WTC11 (cell line): ENCODE measurements around the gene OVOL1.

Experiments used
- NR3C1 ChIP-seq: sonication (generic); formaldehyde crosslinking; conservative IDR thresholded peaks from 2 replicates; pipeline ENCODE4 v1.8.1; 2023; ENCODE audit warnings: low read depth, mild to moderate bottlenecking, missing genetic modification reagents
- TF ChIP-seq, protein P1 (sequence below): sonication (generic); formaldehyde crosslinking; IDR thresholded peaks from 2 replicates; pipeline ENCODE4 v1.8.1; 2023; ENCODE audit warnings: mild to moderate bottlenecking, missing genetic modification reagents, moderate library complexity
- TF ChIP-seq, protein P2 (sequence below): fragments of 200-600 bp; IDR thresholded peaks from 2 replicates; pipeline ENCODE4 v1.8.0; 2022; ENCODE audit warnings: antibody characterized with exemption

DNA sequence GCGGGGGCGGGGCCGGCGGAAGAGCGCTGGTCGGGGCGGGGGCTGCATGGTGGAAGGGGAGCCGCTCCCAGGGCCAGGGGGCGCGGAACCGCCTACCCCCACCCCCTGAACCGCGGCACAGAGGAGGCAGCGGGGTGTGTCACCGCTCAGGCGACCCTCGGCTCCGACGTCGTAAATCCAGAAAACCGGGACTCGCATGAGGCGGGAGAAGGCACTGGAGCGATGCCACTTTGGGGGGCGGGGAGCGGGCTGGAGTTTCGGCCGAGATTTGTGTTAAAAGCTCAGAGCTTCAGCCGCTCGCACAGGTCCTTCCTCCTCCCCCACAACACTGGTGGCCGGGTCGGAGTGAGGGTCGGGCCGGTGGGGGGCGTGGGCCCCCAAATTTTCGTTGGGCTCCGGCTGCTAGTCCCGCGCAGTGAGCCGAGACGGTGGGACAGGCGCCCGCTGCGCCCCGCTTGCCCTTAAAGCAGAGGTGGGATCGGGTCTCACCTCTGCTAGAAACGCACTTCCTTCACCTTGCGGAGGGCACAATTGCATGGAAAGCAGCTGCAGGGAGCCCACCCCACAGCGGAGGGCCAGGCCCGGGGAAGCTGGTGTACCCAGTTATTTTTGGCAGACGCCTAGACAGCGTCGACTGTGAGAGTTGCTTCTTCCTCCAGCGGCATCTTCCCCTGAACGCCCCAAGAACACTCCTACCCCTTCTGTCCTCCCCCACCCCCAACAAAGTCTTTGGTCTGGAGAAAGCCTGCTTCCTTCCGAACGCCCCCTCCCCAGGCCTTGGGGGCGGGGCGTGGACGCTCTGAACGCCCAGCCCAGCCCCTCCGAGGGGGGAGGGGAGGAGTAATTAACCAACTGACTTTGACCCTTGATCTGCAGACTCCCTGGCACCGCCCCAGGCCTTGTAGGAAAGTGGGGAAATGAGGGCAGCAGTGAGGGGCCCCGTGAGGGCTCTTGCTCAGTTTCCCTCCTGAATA lies 1.1 kb downstream of the OVOL1 start:
- TF ChIP-seq NR3C1 (CRISPR knock-in tag): no peak
- TF ChIP-seq, protein P1, sequence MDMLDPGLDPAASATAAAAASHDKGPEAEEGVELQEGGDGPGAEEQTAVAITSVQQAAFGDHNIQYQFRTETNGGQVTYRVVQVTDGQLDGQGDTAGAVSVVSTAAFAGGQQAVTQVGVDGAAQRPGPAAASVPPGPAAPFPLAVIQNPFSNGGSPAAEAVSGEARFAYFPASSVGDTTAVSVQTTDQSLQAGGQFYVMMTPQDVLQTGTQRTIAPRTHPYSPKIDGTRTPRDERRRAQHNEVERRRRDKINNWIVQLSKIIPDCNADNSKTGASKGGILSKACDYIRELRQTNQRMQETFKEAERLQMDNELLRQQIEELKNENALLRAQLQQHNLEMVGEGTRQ (CRISPR knock-in tag): peak; percentile 24; the same call in 1 of the 2 replicates
- TF ChIP-seq, protein P2, sequence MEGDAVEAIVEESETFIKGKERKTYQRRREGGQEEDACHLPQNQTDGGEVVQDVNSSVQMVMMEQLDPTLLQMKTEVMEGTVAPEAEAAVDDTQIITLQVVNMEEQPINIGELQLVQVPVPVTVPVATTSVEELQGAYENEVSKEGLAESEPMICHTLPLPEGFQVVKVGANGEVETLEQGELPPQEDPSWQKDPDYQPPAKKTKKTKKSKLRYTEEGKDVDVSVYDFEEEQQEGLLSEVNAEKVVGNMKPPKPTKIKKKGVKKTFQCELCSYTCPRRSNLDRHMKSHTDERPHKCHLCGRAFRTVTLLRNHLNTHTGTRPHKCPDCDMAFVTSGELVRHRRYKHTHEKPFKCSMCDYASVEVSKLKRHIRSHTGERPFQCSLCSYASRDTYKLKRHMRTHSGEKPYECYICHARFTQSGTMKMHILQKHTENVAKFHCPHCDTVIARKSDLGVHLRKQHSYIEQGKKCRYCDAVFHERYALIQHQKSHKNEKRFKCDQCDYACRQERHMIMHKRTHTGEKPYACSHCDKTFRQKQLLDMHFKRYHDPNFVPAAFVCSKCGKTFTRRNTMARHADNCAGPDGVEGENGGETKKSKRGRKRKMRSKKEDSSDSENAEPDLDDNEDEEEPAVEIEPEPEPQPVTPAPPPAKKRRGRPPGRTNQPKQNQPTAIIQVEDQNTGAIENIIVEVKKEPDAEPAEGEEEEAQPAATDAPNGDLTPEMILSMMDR: no peak
